Adrenal gland (tissue), 12 donors: Measurements from ENCODE around the gene KCNMA1. TPM values are rescaled to one million over a fixed set of nuclear protein-coding genes. Genes with fewer than 3 reads are reported as not detected.

Experiments used
- DNase-seq, 7 donors: peaks; one replicate each; pipeline ENCODE4 v3.0.0-alpha.2; 2019 to 2020
- H3K27ac ChIP-seq, 5 donors: fragments of 200-600 bp; sonication (generic) in 4 of 5; 1 replicate in 3 of 5; 2 replicates in 2 of 5; pipeline versions ENCODE4 v1.5.1 to v1.8.0; 2016 to 2020; ENCODE audit warnings: mild to moderate bottlenecking in 1 of 5
- H3K27me3 ChIP-seq: fragments of 200-600 bp; 2 replicates; pipeline ENCODE4 v1.8.0; 2021
- H3K36me3 ChIP-seq, 2 donors: fragments of 200-600 bp; replicated peaks in 1 of 2; 1 replicate in 1 of 2; 2 replicates in 1 of 2; pipeline versions ENCODE4 v1.5.1 to v1.8.0; 2018 to 2022
- H3K4me1 ChIP-seq, 2 donors: fragments of 200-600 bp; replicated peaks in 1 of 2; 1 replicate in 1 of 2; 2 replicates in 1 of 2; pipeline versions ENCODE4 v1.5.1 to v1.8.0; 2018 to 2021
- H3K4me3 ChIP-seq, 4 donors: fragments of 200-600 bp; sonication (generic) in 3 of 4; one replicate each; pipeline ENCODE4 v1.5.1; 2016 to 2018
- H3K9me3 ChIP-seq, 3 donors: fragments of 200-600 bp; sonication (generic) in 1 of 3; replicated peaks in 1 of 3; 1 replicate in 2 of 3; 2 replicates in 1 of 3; pipeline versions ENCODE4 v1.5.1 to v1.8.0; 2016 to 2021
- POLR2A ChIP-seq, 2 donors: fragments of 450-650 bp; IDR thresholded peaks; one replicate each; pipeline ENCODE4 v1.6.1; 2017; ENCODE audit warnings: antibody characterized with exemption in 2 of 2, mild to moderate bottlenecking in 2 of 2, moderate library complexity in 1 of 2
- WGBS, 4 donors: extraction: QIAGEN DNeasy Blood & Tissue Kit in 2 of 4; methylation state at CpG; one replicate each; pipeline versions ENCODE4 v1.1.5 to v1.1.7; 2013 to 2017; 5-methylcytosine and 5-hydroxymethylcytosine counted together
- intact Hi-C, 2 donors: fragments of 100-400 bp; cut with DNase I; formaldehyde crosslinking; loops; one replicate each; pipeline versions ENCODE4 v1.14.1 to v1.15.0; 2022 to 2023
- polyA plus RNA-seq, 3 donors: library from polyadenylated mRNA; stranded (reverse); fragments of 200-250 nt in 2 of 3; fragments of 350-450 nt in 1 of 3; fragmentation: Illumina TruSeq in 1 of 3; extraction: RNeasy Lipid Tissue Mini Kit (QIAGEN cat#74804) in 1 of 3; gene quantifications; one replicate each; pipeline ENCODE4 v1.2.3, GENCODE V29; 2013 to 2014
- total RNA-seq, 9 donors: library from RNA; depleted of rRNA in 4 of 9; stranded (reverse); fragments of >200 nt in 4 of 9; fragments of 120-200 nt in 1 of 9; fragmentation: NEBNext Ultra II Directional in 1 of 9; extraction: Animal tissue kit (Norgen Biotek cat#: 25700) in 1 of 9; gene quantifications; one replicate each; pipeline versions ENCODE4 v1.1.0 to v1.2.4, GENCODE V29; 2013 to 2023
- TF ChIP-seq, protein P1 (sequence below), 6 experiments: fragments of 450-650 bp in 4 of 6; fragments of 200-600 bp in 2 of 6; sonication (generic) in 1 of 6; IDR thresholded peaks; 1 replicate in 5 of 6; 2 replicates in 1 of 6; pipeline versions ENCODE4 v1.5.1 to v1.8.0; 2016 to 2021; ENCODE audit warnings: antibody characterized with exemption in 6 of 6, mild to moderate bottlenecking in 2 of 6, moderate library complexity in 1 of 6
- donor health status: healthy with polysubstance abuse.
- donor health status: Bipolar disorder and iron deficiency.
- donor health status: DM: yes; HTN: yes; CAD: no.
- donor health status: DM: no; HTN: no; CAD: no.
- donor health status: DM: no; HTN: no; CAD: no.
- donor health status: DM: yes; HTN: yes; CAD: no.

Gene KCNMA1
- total and polyA plus RNA-seq, 12 donors, result 6.4 to 37.7 (median 13.4) TPM

- H3K27ac ChIP-seq, result no peak overlapping the region
- intact Hi-C loops, result no loop called here
- H3K27me3 ChIP-seq, result no peaks in the 10 kb centered on the region
- no peaks in the 10 kb centered on the region for H3K36me3 ChIP-seq
- DNase-seq, result no peak
- WGBS, 4 donors, result 61 to 74% (median 71%) methylated on average over 2 of the region's 2 CpGs
- no peak overlapping the region for H3K4me3 ChIP-seq
- TF ChIP-seq, protein P1, sequence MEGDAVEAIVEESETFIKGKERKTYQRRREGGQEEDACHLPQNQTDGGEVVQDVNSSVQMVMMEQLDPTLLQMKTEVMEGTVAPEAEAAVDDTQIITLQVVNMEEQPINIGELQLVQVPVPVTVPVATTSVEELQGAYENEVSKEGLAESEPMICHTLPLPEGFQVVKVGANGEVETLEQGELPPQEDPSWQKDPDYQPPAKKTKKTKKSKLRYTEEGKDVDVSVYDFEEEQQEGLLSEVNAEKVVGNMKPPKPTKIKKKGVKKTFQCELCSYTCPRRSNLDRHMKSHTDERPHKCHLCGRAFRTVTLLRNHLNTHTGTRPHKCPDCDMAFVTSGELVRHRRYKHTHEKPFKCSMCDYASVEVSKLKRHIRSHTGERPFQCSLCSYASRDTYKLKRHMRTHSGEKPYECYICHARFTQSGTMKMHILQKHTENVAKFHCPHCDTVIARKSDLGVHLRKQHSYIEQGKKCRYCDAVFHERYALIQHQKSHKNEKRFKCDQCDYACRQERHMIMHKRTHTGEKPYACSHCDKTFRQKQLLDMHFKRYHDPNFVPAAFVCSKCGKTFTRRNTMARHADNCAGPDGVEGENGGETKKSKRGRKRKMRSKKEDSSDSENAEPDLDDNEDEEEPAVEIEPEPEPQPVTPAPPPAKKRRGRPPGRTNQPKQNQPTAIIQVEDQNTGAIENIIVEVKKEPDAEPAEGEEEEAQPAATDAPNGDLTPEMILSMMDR (IDR thresholded peaks at IDR 0.05), result no peak
- H3K4me1 ChIP-seq, result no peaks in the 10 kb centered on the region
- no peaks in the 10 kb centered on the region for H3K9me3 ChIP-seq
Measured at GRCh38 chr10:77385315-77385714, 252.3 kb downstream of the KCNMA1 start.

DNA sequence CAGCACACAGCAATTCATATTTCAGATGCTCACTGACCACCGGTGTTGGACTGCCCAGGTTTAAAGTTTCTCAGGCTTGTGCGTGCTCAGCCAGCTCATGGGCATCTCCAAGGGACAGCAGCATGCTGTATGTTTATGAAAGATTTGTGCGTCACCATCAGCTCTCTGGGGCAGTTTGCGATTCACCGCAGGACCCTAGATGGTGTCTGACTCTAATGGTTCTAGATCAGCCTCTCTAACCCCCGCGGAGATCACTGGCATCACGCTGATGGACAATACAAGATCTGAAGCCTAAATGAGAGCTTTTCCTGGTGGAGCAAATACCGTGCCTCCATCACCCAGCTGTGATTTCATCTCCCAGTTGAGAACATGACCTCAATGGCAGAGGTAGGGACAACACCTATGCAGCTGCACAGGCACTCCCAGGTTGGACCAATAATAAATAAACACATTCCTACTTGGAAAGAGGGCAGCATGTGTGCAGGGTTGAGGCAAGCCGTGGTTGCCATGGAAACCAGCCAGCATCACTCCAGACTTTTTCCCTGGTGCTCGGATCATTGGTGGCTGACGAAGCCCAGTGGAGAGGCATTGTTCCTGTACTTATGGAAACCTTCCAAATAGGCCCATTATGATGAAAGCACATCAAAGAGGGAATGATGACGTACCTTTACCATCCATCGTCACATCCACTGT lies 253.6 kb downstream of the KCNMA1 start:
- H3K9me3 ChIP-seq, result no peaks in the 10 kb centered on the region
- peak overlapping the region in 1 of 5 donors; percentile 52 for H3K27ac ChIP-seq
- intact Hi-C loops, result no loop called here
- DNase-seq, result peak in 1 of 7 donors; percentile 90
- H3K36me3 ChIP-seq, result no peaks in the 10 kb centered on the region
- TF ChIP-seq POLR2A (IDR thresholded peaks at IDR 0.05), result no peak
- no peaks in the 10 kb centered on the region for H3K27me3 ChIP-seq
- no peak overlapping the region for H3K4me3 ChIP-seq
- H3K4me1 ChIP-seq, result no peaks in the 10 kb centered on the region
- 87 to 90% (median 89%) methylated on average over 11 to 14 of the region's 14 CpGs for WGBS, 4 donors

DNA sequence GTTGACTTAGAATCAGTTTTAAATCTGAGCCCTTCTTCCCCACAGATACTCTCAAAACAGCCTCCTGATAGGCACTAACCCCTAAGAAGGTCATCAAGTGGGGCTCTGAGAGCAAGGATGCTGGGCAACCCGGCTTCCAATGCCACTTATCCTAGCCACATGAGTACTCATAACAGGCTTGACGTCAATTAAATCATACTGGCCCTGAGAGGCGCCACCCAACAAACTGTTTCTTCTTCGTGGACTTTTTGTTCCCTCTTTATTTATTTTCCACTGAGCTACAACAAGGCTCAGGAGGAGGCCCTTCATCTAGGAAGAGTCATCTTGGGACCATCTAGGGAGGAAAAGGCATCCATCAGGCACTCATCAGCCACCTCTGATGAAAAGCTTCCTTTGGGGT lies 255.9 kb downstream of the KCNMA1 start:
- Histone ChIP-seq H3K27ac (no peak overlapping the region), H3K9me3 (no peaks in the 10 kb centered on the region), H3K36me3 (no peaks in the 10 kb centered on the region), H3K4me1 (no peaks in the 10 kb centered on the region), H3K27me3 (no peaks in the 10 kb centered on the region), H3K4me3 (no peak overlapping the region)
- WGBS, 4 donors, result 76 to 85% (median 83%) methylated on average over 4 of the region's 4 CpGs
- intact Hi-C loops, result no loop called here
- no peak for TF ChIP-seq POLR2A (IDR thresholded peaks at IDR 0.05)
- TF ChIP-seq, protein P1 (IDR thresholded peaks at IDR 0.05), result no peak
- DNase-seq, result no peak

- DNase-seq, result no peak
- WGBS, 4 donors, result 93 to 100% (median 96%) methylated on average over 1 of the region's 1 CpG
Measured at GRCh38 chr10:77380723-77381122, 256.9 kb downstream of the KCNMA1 start.

More at GRCh38 chr10:77380723-77381122, 256.9 kb downstream of the KCNMA1 start:
- no peaks in the 10 kb centered on the region for H3K9me3 ChIP-seq
- H3K36me3 ChIP-seq, result no peaks in the 10 kb centered on the region
- intact Hi-C loops, result no loop called here
- H3K27ac ChIP-seq, result no peak overlapping the region
- H3K4me1 ChIP-seq, result no peaks in the 10 kb centered on the region
- H3K27me3 ChIP-seq, result no peaks in the 10 kb centered on the region
- no peak overlapping the region for H3K4me3 ChIP-seq
- TF ChIP-seq, protein P1 (IDR thresholded peaks at IDR 0.05), result no peak
- no peak for TF ChIP-seq POLR2A (IDR thresholded peaks at IDR 0.05)
